Cardiac fibroblast (primary cell): ENCODE measurements around the gene PXDN.
"Not testable (repeated sequence)": the region's sequence is repeated elsewhere in the genome, so short reads cannot be mapped to it uniquely, and the experiment has no call there.

Experiments
- DNase-seq, 2 donors: peaks; one replicate each; pipeline versions ENCODE4 v3.0.0 to v3.0.0-alpha.2; 2010; ENCODE audit warnings: low read depth in 2 of 2
- H3K4me3 ChIP-seq, 2 donors: replicated peaks in 1 of 2; 1 replicate in 1 of 2; 2 replicates in 1 of 2; pipeline ENCODE4 v1.5.1; 2011; ENCODE audit warnings: low read depth in 2 of 2, low read length in 2 of 2, mild to moderate bottlenecking in 2 of 2, moderate library complexity in 1 of 2
- CTCF ChIP-seq: IDR thresholded peaks from one replicate; pipeline ENCODE4 v1.5.1; 2011; ENCODE audit warnings: low read depth, mild to moderate bottlenecking, low read length, inconsistent platforms

The PXDN gene

GRCh38 chr2:1717113-1717512 lies 27.2 kb downstream of the PXDN start:
- no peak for TF ChIP-seq CTCF
- H3K4me3 ChIP-seq = no peak overlapping the region
- DNase-seq = peak; percentile 62 to 82

GRCh38 chr2:1716441-1716840 lies 27.9 kb downstream of the PXDN start:
- no peak overlapping the region for H3K4me3 ChIP-seq
- no peak for DNase-seq
- TF ChIP-seq CTCF = no peak

- not testable (repeated sequence) for DNase-seq, H3K4me3 ChIP-seq
Observed at GRCh38 chr2:1716014-1716305, 28.4 kb downstream of the PXDN start.

- no peak overlapping the region for H3K4me3 ChIP-seq
- TF ChIP-seq CTCF = no peak
- peak in 1 of 2 donors; percentile 65 for DNase-seq
Observed at GRCh38 chr2:1715184-1716013, 28.9 kb downstream of the PXDN start.

GRCh38 chr2:1714291-1715064 lies 29.8 kb downstream of the PXDN start:
- no peak overlapping the region for H3K4me3 ChIP-seq
- DNase-seq = no peak
- no peak for TF ChIP-seq CTCF

GRCh38 chr2:1713839-1714236 lies 30.5 kb downstream of the PXDN start:
- TF ChIP-seq CTCF = no peak
- no peak for DNase-seq
- no peak overlapping the region for H3K4me3 ChIP-seq

GRCh38 chr2:1713142-1713838 lies 31.0 kb downstream of the PXDN start:
- no peak for DNase-seq
- no peak for TF ChIP-seq CTCF
- H3K4me3 ChIP-seq = no peak overlapping the region
